Stimulated activated memory B cell treated with anti-CD40 and anti-IgM and Interleukin-4, amounts not matched to agents 10 μg/mL and 1 μg/mL and 100 μg/mL, for 72 hours (primary cell): ENCODE measurements around the gene PLA2G4F.

Experiments
- ATAC-seq: fragments of 150-1000 bp; cut with Tn5 transposase; 2 replicates; pipeline ENCODE4 v1.10.0; 2021
- H3K27ac Mint-ChIP-seq: one replicate; pipeline ENCODE4 v1.8.0; 2022; ENCODE audit warnings: mild to moderate bottlenecking, mixed read lengths
- H3K27me3 Mint-ChIP-seq: one replicate; pipeline ENCODE4 v1.8.0; 2022; ENCODE audit warnings: mixed read lengths
- H3K36me3 Mint-ChIP-seq: one replicate; pipeline ENCODE4 v1.8.0; 2022; ENCODE audit warnings: mixed read lengths
- H3K4me1 Mint-ChIP-seq: one replicate; pipeline ENCODE4 v1.8.0; 2022; ENCODE audit warnings: mixed read lengths
- H3K4me3 Mint-ChIP-seq: one replicate; pipeline ENCODE4 v1.8.0; 2022; ENCODE audit warnings: mild to moderate bottlenecking, moderate library complexity, mixed read lengths
- H3K9me3 Mint-ChIP-seq: one replicate; pipeline ENCODE4 v1.8.0; 2022; ENCODE audit warnings: mixed read lengths

PLA2G4F gene, protein sequence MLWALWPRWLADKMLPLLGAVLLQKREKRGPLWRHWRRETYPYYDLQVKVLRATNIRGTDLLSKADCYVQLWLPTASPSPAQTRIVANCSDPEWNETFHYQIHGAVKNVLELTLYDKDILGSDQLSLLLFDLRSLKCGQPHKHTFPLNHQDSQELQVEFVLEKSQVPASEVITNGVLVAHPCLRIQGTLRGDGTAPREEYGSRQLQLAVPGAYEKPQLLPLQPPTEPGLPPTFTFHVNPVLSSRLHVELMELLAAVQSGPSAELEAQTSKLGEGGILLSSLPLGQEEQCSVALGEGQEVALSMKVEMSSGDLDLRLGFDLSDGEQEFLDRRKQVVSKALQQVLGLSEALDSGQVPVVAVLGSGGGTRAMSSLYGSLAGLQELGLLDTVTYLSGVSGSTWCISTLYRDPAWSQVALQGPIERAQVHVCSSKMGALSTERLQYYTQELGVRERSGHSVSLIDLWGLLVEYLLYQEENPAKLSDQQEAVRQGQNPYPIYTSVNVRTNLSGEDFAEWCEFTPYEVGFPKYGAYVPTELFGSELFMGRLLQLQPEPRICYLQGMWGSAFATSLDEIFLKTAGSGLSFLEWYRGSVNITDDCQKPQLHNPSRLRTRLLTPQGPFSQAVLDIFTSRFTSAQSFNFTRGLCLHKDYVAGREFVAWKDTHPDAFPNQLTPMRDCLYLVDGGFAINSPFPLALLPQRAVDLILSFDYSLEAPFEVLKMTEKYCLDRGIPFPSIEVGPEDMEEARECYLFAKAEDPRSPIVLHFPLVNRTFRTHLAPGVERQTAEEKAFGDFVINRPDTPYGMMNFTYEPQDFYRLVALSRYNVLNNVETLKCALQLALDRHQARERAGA

DNA sequence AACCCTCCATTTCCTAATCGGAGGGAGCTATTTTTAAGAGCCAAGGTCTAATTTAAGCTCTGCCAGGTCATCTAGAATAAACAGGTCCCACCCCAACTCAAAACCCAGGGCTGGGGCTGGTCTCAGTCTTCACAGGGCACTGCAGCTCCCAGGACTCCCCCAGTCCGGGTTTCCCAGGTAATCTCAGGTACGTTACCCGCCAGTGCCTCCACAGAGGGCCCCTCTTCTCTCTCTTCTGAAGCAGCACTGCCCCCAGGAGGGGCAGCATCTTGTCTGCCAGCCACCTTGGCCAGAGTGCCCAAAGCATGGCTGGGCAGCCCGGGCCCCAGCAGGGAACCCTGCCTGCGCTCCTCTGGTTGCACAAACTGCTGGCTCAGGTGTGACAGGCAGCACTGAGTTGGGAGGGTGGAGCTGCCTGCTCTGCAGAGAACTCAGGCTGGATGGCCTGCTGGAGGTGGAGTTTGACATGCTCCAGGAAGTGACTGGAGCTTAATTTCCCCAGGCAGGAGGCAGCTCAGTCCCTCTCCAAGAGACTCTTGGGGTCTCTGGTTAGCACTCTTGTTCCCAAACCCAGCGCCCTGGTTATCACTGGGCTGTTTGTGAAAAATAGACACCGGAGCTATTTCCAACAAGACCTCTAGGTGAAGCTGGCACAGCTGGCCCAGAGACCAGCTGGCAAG is at the start of gene PLA2G4F:
PLA2G4F (minus strand) TSS at position 394 of the 680 bp plus-strand sequence; CDS start at position 307, 87 bp downstream.
- H3K27ac Mint-ChIP-seq = no peak within 1 kb of the TSS
- no peak within 1 kb of the TSS for H3K4me3 Mint-ChIP-seq
- H3K9me3 Mint-ChIP-seq = no peaks in the 10 kb centered on the region
- H3K36me3 Mint-ChIP-seq = peaks cover 20% of the 10 kb centered on the region
- H3K27me3 Mint-ChIP-seq = no peaks in the 10 kb centered on the region
- no peaks in the 10 kb centered on the region for H3K4me1 Mint-ChIP-seq
- ATAC-seq = no peak

DNA sequence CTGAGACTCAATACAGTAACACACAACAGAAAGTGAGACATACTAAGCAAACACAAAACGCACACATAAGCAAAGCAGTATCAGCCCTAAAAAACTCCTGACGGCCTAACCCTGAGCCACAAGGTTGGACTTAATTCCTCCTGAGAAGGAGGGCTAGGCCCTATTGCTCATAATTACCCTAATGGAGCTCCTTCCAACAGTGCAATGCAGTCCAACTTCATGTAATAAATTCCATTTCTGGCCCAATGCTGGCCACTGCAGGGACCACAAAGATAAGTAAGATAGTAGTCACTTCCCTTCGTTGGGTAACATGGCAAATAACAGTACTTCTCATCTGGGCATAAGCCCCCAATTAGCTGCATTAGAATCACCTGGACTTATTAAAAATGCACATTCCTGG is 47.5 kb upstream of the PLA2G4F start:
- H3K4me3 Mint-ChIP-seq = no peak overlapping the region
- no peak for ATAC-seq
- H3K4me1 Mint-ChIP-seq = peaks cover 49% of the 10 kb centered on the region
- no peak overlapping the region for H3K27ac Mint-ChIP-seq
- no peaks in the 10 kb centered on the region for H3K27me3 Mint-ChIP-seq
- no peaks in the 10 kb centered on the region for H3K9me3 Mint-ChIP-seq
- peaks cover 35% of the 10 kb centered on the region for H3K36me3 Mint-ChIP-seq

DNA sequence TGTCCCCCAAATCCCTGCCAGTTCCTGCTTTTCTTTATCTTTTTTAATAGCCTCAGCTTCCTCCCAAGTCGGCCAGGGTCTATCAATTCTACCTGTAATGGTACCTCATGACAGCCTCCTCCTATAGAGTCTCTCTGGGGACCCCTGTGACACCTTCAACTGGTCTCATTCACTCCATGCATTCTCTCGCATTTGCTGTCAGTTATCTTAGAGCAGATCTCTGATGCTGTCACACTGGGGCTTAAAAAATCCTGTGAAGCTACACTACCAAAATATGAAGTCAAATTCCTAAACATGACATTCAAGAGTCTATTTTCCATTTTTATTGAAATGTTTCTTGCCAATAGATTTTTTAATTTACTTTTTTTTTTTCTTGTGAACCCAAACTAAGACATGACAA is 46.2 kb upstream of the PLA2G4F start:
- peaks cover 39% of the 10 kb centered on the region for H3K36me3 Mint-ChIP-seq
- peaks cover 44% of the 10 kb centered on the region for H3K4me1 Mint-ChIP-seq
- no peaks in the 10 kb centered on the region for H3K27me3 Mint-ChIP-seq
- H3K27ac Mint-ChIP-seq = no peak overlapping the region
- ATAC-seq = no peak
- H3K9me3 Mint-ChIP-seq = no peaks in the 10 kb centered on the region
- H3K4me3 Mint-ChIP-seq = no peak overlapping the region

DNA sequence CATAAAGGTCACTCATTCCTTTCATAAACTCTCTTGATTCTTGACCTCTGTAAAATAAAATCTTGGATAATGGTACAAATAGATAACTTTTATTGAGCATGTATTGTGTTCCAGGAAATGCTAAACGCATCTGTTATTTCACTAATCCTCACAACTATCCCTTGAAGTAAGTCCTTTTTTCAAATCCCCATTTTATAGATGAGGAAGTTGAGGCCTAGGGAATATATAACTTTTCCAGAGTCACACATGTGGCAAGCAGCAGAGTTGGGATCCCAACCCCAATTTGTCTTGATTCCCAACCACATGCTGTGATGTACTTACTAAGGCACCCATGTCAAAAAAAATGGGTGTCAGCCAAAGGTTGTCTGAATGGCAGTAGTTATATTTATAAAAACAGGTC is 45.4 kb upstream of the PLA2G4F start:
- H3K27me3 Mint-ChIP-seq = no peaks in the 10 kb centered on the region
- H3K4me3 Mint-ChIP-seq = no peak overlapping the region
- peaks cover 36% of the 10 kb centered on the region for H3K4me1 Mint-ChIP-seq
- H3K36me3 Mint-ChIP-seq = peaks cover 48% of the 10 kb centered on the region
- no peak for ATAC-seq
- H3K9me3 Mint-ChIP-seq = no peaks in the 10 kb centered on the region
- H3K27ac Mint-ChIP-seq = no peak overlapping the region

DNA sequence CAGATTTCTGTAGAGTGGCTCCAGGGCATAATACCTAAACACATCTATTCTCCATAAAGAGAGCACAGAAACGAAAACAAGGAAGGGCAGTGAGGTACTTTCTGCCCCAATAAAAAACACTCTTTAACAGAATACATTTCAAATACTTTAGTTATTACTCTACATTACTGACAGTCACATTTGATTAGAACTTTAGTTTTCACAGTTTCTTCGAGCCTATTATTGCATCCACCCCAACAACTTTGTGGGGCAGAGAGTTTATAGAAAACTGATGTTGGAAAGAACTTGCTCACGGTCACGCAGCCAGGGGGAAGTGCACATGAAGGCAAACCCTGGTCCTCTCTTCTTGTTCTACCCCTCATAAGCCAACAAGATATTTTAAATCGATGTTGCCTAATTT is 42.7 kb upstream of the PLA2G4F start:
- Mint-ChIP-seq H3K27me3 (no peaks in the 10 kb centered on the region), H3K36me3 (peaks cover 59% of the 10 kb centered on the region), H3K27ac (no peak overlapping the region), H3K4me1 (peaks cover 10% of the 10 kb centered on the region), H3K4me3 (no peak overlapping the region), H3K9me3 (no peaks in the 10 kb centered on the region)
- ATAC-seq = no peak

DNA sequence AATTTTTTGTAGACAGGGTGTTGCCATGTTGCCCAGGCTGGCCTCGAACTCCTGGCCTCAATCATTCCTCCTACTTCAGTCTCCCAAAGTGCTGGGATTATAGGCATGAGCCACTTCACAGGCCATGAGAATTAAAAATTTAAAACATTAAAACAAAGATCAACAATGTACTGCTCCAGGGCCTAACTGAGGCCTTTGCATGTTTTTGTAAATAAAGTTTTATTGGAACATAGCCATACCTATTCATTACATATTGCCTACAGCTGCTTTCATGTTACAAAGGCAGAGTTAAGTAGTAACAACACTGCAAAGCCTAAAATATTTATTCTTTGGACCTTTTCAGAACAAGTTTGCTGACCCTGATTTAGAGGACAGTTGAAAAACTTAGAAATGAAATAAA is 42.1 kb upstream of the PLA2G4F start:
- H3K9me3 Mint-ChIP-seq = no peaks in the 10 kb centered on the region
- no peak overlapping the region for H3K4me3 Mint-ChIP-seq
- no peak overlapping the region for H3K27ac Mint-ChIP-seq
- no peaks in the 10 kb centered on the region for H3K27me3 Mint-ChIP-seq
- peaks cover 65% of the 10 kb centered on the region for H3K36me3 Mint-ChIP-seq
- H3K4me1 Mint-ChIP-seq = peaks cover 10% of the 10 kb centered on the region
- no peak for ATAC-seq

DNA sequence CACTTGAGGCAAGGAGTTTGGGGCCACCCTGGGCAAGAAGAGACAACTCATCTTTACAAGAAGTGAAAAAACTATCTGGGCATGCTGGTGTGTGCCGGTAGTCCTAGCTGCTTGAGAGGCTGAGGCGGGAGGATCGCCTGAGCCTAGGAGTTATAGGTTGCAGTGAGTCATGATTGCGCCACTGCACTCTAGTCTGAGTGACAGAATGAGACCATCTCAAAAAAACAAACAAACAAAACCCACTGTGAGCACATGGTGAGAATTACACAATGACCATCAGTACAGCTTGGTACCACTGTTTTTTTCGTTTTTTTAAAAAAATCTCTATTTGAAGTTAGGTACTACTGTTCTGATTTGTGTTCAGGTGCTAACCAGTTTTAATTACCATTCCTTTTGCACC is 38.1 kb upstream of the PLA2G4F start:
- Mint-ChIP-seq H3K27ac (no peak overlapping the region), H3K4me3 (no peak overlapping the region), H3K9me3 (no peaks in the 10 kb centered on the region), H3K27me3 (no peaks in the 10 kb centered on the region), H3K4me1 (peaks cover 25% of the 10 kb centered on the region), H3K36me3 (peaks cover 68% of the 10 kb centered on the region)
- no peak for ATAC-seq

DNA sequence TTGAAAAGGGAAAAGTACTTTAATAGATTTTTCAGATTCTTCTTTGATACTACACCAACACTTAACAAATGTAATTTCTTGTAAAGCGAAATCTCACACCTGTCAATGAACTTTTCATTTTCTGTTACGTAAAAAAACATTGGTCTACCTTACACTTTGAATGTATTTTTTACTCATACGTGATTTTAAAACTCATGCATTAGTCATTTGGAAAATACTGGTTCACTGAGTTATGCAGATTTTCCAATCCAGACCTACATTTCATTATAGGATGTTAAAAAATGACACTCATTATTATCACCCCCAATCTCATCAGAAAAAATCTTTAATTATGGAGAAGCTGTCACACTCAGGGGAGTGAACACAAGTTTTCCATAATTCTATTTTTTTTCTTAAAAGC is 36.9 kb upstream of the PLA2G4F start:
- H3K9me3 Mint-ChIP-seq = no peaks in the 10 kb centered on the region
- H3K4me1 Mint-ChIP-seq = peaks cover 25% of the 10 kb centered on the region
- no peaks in the 10 kb centered on the region for H3K27me3 Mint-ChIP-seq
- no peak overlapping the region for H3K4me3 Mint-ChIP-seq
- ATAC-seq = no peak
- no peak overlapping the region for H3K27ac Mint-ChIP-seq
- peaks cover 68% of the 10 kb centered on the region for H3K36me3 Mint-ChIP-seq

DNA sequence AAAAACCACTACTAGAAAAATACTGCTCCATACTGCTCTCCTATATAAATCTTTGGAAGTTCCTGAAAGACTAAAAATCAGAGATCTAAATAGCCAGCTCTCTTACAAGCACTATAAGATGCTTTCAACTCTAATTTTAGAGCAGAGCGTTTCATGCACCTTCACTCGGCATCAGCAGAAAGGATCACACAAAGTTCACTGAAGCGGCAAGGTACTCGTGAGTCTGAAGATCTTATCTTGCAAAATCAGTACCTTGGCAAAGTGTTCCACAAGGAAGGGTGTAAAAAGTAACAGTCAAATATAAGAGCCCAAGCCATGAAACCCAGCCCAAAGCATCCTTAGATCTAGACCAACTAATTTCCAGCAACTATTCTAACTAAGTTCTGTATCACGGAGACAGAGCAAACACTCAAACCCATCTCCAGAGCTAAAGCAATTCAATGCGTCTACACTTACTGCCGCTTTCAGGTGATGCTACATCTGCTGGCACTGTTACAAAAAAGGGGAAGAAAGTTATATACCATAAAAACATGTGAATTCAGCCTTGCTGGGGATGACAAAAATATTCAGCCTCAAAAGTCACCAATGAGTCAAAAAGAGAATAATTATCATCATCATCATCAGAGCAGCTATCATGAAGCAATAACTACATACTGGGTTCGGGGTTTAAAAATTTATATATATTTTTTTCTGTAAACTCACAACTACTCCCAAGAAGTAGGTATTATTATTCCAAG is 35.3 kb upstream of the PLA2G4F start:
- Mint-ChIP-seq H3K4me1 (peaks cover 25% of the 10 kb centered on the region), H3K36me3 (peaks cover 68% of the 10 kb centered on the region), H3K27me3 (no peaks in the 10 kb centered on the region), H3K4me3 (no peak overlapping the region), H3K27ac (peak overlapping the region; percentile 72), H3K9me3 (no peaks in the 10 kb centered on the region)
- peak; percentile 31 for ATAC-seq

DNA sequence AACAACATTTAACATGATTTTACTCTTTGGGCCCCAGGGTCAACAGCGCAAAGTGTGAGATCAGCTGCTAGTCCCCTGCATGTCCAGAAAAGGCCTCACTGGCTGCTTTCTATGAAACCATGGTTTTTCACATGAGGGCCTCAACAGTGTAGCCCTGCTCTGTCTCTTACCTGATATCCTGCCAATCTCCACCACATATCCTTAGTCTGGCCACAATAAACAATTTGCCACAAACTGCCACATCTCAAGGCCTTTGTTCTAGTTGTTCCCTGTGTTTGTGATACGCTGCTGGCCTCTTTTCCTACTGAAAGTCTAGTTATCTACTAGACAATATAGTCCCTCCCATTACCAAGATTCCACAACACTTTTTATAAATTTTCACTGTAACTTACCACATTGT is 33.9 kb upstream of the PLA2G4F start:
- no peak overlapping the region for H3K27ac Mint-ChIP-seq

DNA sequence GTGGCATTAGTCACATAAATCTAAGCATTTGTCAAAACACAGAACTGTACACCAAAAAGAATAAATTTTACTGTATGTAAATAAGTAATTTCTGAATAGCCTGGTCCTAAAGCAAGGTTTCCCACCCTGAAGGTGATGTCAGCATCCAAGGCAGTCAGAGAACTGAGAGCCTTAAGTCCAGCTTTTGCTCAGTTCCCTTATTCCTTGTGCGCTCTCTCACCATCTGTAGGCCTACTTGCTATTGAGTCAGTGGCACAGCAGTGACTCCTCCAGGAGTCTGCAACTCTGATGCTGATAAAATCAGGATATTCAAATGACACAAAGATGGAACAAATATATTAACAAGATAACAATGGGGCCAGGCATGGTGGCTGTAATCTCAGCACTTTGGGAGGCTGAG is 29.4 kb upstream of the PLA2G4F start:
- Mint-ChIP-seq H3K4me1 (peaks cover 11% of the 10 kb centered on the region), H3K36me3 (peaks cover 72% of the 10 kb centered on the region), H3K27ac (no peak overlapping the region), H3K9me3 (no peaks in the 10 kb centered on the region), H3K27me3 (no peaks in the 10 kb centered on the region), H3K4me3 (no peak overlapping the region)
- ATAC-seq = no peak

More for the DNA sequence above, 33.9 kb upstream of the PLA2G4F start:
- peaks cover 67% of the 10 kb centered on the region for H3K36me3 Mint-ChIP-seq
- H3K27me3 Mint-ChIP-seq = no peaks in the 10 kb centered on the region
- H3K4me3 Mint-ChIP-seq = no peak overlapping the region
- no peaks in the 10 kb centered on the region for H3K9me3 Mint-ChIP-seq
- peaks cover 25% of the 10 kb centered on the region for H3K4me1 Mint-ChIP-seq
- ATAC-seq = no peak

DNA sequence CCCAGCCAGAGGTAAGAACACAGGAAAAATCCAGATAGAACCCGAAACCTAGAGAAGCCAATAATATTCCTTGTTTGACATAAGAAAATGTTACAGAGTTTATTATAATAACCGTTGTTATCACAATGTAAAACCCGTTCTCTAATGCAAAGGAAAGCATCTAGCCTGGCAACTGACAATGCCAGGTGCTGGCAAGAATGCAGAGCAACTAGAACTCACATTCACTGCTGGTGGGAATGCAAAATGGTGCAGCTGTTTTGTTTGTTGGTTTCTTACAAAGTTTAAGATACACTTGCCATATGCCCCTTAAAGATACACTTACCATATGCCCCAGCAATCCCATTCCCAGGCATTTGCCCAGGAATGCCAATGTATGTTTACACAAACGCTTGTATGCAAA is 28.3 kb upstream of the PLA2G4F start:
- no peaks in the 10 kb centered on the region for H3K27me3 Mint-ChIP-seq
- H3K27ac Mint-ChIP-seq = peak overlapping the region; percentile 29
- H3K4me3 Mint-ChIP-seq = no peak overlapping the region
- peaks cover 11% of the 10 kb centered on the region for H3K4me1 Mint-ChIP-seq
- H3K9me3 Mint-ChIP-seq = no peaks in the 10 kb centered on the region
- ATAC-seq = no peak
- H3K36me3 Mint-ChIP-seq = peaks cover 72% of the 10 kb centered on the region

DNA sequence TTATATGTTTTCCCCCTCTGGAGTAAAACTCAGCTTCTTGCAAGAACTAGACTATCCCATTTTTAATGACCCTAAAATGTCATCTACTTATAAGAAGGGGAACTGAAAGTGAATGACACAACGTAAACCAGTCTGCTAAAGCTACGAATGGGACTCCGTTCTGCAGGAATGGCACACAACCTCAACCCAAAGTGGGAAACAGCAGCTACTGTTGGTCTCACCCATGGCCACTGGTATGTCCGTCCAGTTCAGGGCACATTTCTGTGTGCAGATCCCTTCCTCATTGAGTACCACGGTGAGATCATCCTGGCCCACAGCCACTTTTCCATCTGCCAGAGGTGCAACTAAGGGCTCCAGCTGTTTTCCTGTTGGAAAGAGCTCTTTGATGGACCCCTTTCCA is 27.9 kb upstream of the PLA2G4F start:
- H3K36me3 Mint-ChIP-seq = peaks cover 71% of the 10 kb centered on the region
- no peak overlapping the region for H3K4me3 Mint-ChIP-seq
- H3K27ac Mint-ChIP-seq = peak overlapping the region; percentile 29
- no peaks in the 10 kb centered on the region for H3K9me3 Mint-ChIP-seq
- peaks cover 11% of the 10 kb centered on the region for H3K4me1 Mint-ChIP-seq
- H3K27me3 Mint-ChIP-seq = no peaks in the 10 kb centered on the region
- ATAC-seq = peak; percentile 48

DNA sequence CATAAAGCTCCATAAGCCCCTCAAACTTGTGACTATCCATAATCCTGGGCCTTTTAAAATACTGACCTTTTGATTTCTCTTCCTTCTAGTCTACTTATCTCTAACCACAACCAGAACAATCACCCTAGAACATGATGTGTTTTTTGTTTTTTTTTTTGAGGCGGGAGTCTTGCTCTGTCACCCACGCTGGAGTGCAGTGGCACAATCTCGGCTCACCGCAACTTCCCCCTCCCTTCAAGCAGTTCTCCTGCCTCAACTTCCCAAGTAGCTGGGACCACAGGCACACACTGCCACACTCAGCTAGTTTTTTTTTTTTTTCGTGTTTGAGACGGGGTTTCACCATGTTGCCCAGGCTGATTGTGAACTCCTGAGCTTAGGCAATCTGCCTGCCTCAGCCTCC is 26.5 kb upstream of the PLA2G4F start:
- Mint-ChIP-seq H3K27me3 (no peaks in the 10 kb centered on the region), H3K36me3 (peaks cover 66% of the 10 kb centered on the region), H3K27ac (no peak overlapping the region), H3K4me1 (peaks cover 11% of the 10 kb centered on the region), H3K9me3 (no peaks in the 10 kb centered on the region), H3K4me3 (no peak overlapping the region)
- ATAC-seq = no peak
